Dendritic cell treated with granulocyte-macrophage colony-stimulating factor and Interleukin-4, amounts not matched to agents 40 ng/mL and 50 ng/mL, for 4 days (primary cell): ENCODE results near the gene UBE2J2.

Source experiments
- H3K27ac Mint-ChIP-seq: one replicate; pipeline ENCODE4 v1.8.0; 2022; ENCODE audit warnings: mild to moderate bottlenecking, mixed read lengths
- H3K27me3 Mint-ChIP-seq: one replicate; pipeline ENCODE4 v1.8.0; 2022; ENCODE audit warnings: mild to moderate bottlenecking, mixed read lengths
- H3K36me3 Mint-ChIP-seq: one replicate; pipeline ENCODE4 v1.8.0; 2022; ENCODE audit warnings: low read depth, mixed read lengths
- H3K4me1 Mint-ChIP-seq: one replicate; pipeline ENCODE4 v1.8.0; 2022; ENCODE audit warnings: low read depth, mixed read lengths
- H3K4me3 Mint-ChIP-seq: one replicate; pipeline ENCODE4 v1.8.0; 2022; ENCODE audit warnings: mild to moderate bottlenecking, moderate library complexity, mixed read lengths
- H3K9me3 Mint-ChIP-seq: one replicate; pipeline ENCODE4 v1.8.0; 2022; ENCODE audit warnings: mixed read lengths
- intact Hi-C: fragments of 100-400 bp; cut with micrococcal nuclease; formaldehyde crosslinking; loops from one replicate; pipeline ENCODE4 v1.15.0; 2022

The UBE2J2 gene

GRCh38 chr1:1284221-1285101 lies 10.8 kb upstream of the UBE2J2 start:
- no peak overlapping the region for H3K4me3 Mint-ChIP-seq
- peaks cover 7% of the 10 kb centered on the region for H3K4me1 Mint-ChIP-seq
- H3K9me3 Mint-ChIP-seq: peaks cover 9% of the 10 kb centered on the region
- peaks cover 3% of the 10 kb centered on the region for H3K27me3 Mint-ChIP-seq
- intact Hi-C loops: no loop called here
- H3K36me3 Mint-ChIP-seq: no peaks in the 10 kb centered on the region
- H3K27ac Mint-ChIP-seq: no peak overlapping the region

GRCh38 chr1:1283821-1284220 lies 10.2 kb upstream of the UBE2J2 start:
- Mint-ChIP-seq H3K4me1 (peaks cover 7% of the 10 kb centered on the region), H3K36me3 (no peaks in the 10 kb centered on the region), H3K27ac (no peak overlapping the region), H3K4me3 (no peak overlapping the region), H3K9me3 (peaks cover 9% of the 10 kb centered on the region), H3K27me3 (peaks cover 3% of the 10 kb centered on the region)
- intact Hi-C loops: no loop called here

- intact Hi-C loops: no loop called here
- H3K4me1 Mint-ChIP-seq: peaks cover 7% of the 10 kb centered on the region
- H3K27ac Mint-ChIP-seq: no peak overlapping the region
- H3K36me3 Mint-ChIP-seq: no peaks in the 10 kb centered on the region
- peaks cover 3% of the 10 kb centered on the region for H3K27me3 Mint-ChIP-seq
- H3K9me3 Mint-ChIP-seq: peaks cover 1% of the 10 kb centered on the region
- H3K4me3 Mint-ChIP-seq: no peak overlapping the region
Measured at GRCh38 chr1:1282998-1283397, 9.3 kb upstream of the UBE2J2 start.

DNA sequence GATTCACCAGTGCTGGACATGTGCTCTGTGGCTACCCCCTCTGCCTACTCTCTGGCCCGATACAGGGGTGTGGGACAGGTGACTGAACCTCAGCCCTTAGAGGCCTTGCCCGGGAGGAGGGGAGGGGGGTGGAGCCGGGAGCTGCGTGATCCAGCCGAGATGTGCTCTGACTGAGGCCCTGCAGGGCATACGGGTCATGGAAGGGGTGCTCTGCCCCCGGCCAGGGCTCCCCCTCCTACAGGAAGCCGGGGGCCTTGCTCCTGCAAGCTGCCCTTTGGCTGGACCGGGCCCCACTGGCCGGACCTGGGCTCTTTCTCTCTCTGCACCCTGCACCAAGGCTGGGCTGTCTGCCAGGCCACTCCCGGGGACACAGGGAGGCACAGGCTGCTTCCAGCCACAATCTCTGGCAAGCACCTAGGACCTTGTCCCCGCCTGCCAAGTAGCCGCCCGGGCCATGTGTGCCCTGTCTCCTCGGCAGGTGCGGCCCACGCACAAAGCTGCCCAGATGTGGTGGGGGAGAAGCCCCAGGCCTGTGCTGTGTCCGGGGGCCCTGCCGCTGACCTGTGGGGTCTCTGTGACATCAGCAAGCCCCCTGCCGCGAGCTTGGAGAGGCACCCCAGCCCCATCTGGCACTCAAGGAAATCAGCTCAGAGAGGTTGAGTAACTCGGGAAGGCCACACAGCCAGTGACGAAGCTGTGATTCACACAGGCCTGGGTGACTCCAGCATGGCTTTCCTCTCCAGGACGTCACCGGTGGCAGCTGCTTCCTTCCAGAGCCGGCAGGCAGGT lies 8.1 kb upstream of the UBE2J2 start:
- no peak overlapping the region for H3K27ac Mint-ChIP-seq
- H3K4me1 Mint-ChIP-seq: peaks cover 7% of the 10 kb centered on the region
- no peaks in the 10 kb centered on the region for H3K9me3 Mint-ChIP-seq
- H3K4me3 Mint-ChIP-seq: no peak overlapping the region
- no peaks in the 10 kb centered on the region for H3K36me3 Mint-ChIP-seq
- peaks cover 3% of the 10 kb centered on the region for H3K27me3 Mint-ChIP-seq
- intact Hi-C loops: no loop called here

DNA sequence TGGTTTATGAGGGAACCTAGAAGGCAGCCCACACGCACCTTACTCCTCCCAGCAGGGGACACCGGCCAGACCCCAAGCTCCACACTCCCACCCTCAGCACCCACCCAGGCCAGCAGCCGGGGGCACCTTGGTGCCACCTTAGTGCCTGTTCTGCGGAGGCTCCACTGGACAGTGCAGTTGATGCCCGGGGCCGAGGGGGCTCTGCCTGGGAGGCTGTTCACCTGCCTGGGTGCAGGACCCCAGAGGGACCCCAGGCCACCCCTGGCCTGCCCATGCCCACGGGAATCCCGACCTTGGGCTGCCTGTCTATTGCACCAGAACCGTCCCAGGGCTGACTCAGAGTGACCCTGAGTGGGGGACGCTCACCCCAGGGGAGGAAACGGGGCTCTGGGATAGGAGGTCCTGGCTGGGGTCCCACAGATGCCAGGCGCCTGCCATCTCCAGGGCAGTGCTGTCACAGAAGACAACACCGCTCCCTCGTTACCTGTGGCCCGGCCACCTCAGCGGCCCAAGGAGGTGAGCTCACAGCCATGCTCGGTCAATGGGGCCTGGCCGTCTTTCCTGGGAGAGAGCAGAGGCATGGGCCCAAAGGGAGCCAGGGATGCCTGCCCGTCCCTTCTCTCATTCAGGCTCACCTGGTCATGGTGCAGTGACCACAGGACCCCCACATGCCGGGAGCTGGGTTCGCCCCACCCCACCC lies 7.3 kb upstream of the UBE2J2 start:
- Mint-ChIP-seq H3K27ac (no peak overlapping the region), H3K4me1 (peaks cover 7% of the 10 kb centered on the region), H3K27me3 (peaks cover 3% of the 10 kb centered on the region), H3K36me3 (no peaks in the 10 kb centered on the region), H3K9me3 (no peaks in the 10 kb centered on the region), H3K4me3 (no peak overlapping the region)
- intact Hi-C loops: no loop called here

- Mint-ChIP-seq H3K36me3 (no peaks in the 10 kb centered on the region), H3K27ac (no peak overlapping the region), H3K4me3 (no peak overlapping the region), H3K9me3 (no peaks in the 10 kb centered on the region), H3K27me3 (peaks cover 2% of the 10 kb centered on the region), H3K4me1 (peaks cover 16% of the 10 kb centered on the region)
- intact Hi-C loops: no loop called here
Measured at GRCh38 chr1:1279028-1279427, 5.4 kb upstream of the UBE2J2 start.

GRCh38 chr1:1278620-1279019 lies 5.0 kb upstream of the UBE2J2 start:
- Mint-ChIP-seq H3K9me3 (no peaks in the 10 kb centered on the region), H3K27me3 (peaks cover 2% of the 10 kb centered on the region), H3K4me1 (peaks cover 16% of the 10 kb centered on the region), H3K36me3 (peaks cover under 1% of the 10 kb centered on the region), H3K27ac (no peak overlapping the region), H3K4me3 (no peak overlapping the region)
- intact Hi-C loops: no loop called here

- Mint-ChIP-seq H3K27me3 (no peaks in the 10 kb centered on the region), H3K36me3 (peaks cover 28% of the 10 kb centered on the region), H3K27ac (no peak overlapping the region), H3K9me3 (no peaks in the 10 kb centered on the region), H3K4me3 (no peak overlapping the region), H3K4me1 (peaks cover 30% of the 10 kb centered on the region)
- intact Hi-C loops: no loop called here
Measured at GRCh38 chr1:1275836-1276235, 2.2 kb upstream of the UBE2J2 start.

DNA sequence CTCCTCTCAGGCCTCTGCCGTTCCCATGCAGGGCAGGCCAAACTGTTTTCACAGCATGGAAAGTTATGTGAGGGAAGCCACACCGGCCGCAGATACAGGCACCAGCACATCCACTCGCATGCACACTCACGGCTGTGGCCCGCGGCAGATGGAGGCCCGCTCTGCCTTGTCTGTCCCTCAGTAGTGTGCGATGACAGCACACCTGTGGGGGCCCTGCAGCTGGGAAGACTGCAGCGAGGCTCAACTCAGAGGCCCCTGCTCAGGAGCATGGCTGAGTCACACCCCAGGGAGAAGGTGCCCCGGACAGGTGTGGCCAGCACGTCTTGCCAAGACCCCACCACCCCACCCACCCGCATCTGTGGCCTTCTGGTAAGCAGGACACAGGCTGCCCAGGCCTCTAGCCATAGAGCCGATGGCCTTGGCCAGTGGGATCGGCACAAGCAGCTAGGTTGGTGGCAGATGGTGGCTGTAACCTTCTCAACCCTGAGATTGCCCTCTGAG lies 1.3 kb upstream of the UBE2J2 start:
- Mint-ChIP-seq H3K4me3 (peak overlapping the region; percentile 72), H3K27me3 (no peaks in the 10 kb centered on the region), H3K36me3 (peaks cover 37% of the 10 kb centered on the region), H3K4me1 (peaks cover 39% of the 10 kb centered on the region), H3K9me3 (no peaks in the 10 kb centered on the region), H3K27ac (peak overlapping the region; percentile 84)
- intact Hi-C loops: no loop called here

DNA sequence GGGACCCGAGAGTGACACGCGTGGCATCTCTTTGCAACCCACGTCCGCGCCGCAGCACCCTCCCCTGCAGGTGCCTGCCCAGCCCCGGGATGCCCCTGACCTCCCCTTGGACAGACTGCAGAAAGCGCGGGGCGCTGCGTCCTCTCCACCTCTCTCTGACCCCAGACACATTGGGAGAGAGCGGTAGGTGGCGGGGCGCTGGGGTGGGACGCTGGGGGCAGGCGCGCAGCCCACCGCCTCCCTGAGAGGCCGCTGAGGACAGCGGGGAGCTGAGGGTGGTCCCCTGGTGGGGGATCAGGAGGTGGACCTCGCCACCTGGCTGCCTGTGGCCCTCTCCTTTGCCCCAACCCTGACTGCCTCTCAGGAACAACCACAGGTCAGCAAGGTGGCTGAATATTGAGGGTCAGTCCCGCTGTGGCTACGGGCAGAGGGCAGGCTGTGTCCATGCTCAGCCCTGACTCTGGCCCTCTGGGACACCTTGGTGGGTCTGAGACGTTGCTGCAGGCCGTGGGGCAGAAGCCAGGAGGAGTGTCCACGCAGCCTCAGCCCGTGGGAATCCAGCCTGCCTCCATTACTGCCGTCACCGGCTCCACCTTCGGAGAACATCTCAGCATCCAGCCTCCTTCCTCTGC lies 761 bp upstream of the UBE2J2 start:
- Mint-ChIP-seq H3K4me3 (peak overlapping the region; percentile 72), H3K27ac (peak overlapping the region; percentile 84), H3K9me3 (no peaks in the 10 kb centered on the region), H3K36me3 (peaks cover 42% of the 10 kb centered on the region), H3K4me1 (peaks cover 44% of the 10 kb centered on the region), H3K27me3 (no peaks in the 10 kb centered on the region)
- intact Hi-C loops: no loop called here

DNA sequence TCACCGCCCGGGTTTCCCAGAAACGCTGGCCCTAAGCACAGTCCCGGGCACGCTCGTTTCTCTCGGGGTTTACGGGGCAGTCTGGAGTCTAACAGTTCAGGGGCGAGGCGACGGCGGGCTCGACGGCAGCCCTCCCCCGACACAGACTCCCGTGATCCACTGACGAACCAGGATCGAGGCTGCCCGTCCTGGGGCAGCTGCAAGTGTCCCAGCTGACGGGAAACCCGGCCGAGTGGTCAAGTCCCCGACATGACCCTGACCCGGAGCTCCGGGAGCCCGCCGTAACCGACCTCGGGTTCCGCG lies 494 bp downstream of the UBE2J2 start:
- intact Hi-C loops: no loop called here
- H3K27me3 Mint-ChIP-seq: no peaks in the 10 kb centered on the region
- H3K9me3 Mint-ChIP-seq: no peaks in the 10 kb centered on the region
- H3K4me3 Mint-ChIP-seq: peak overlapping the region; percentile 86
- H3K4me1 Mint-ChIP-seq: peaks cover 44% of the 10 kb centered on the region
- peaks cover 53% of the 10 kb centered on the region for H3K36me3 Mint-ChIP-seq
- H3K27ac Mint-ChIP-seq: peak overlapping the region; percentile 84

- H3K27ac Mint-ChIP-seq: peak overlapping the region; percentile 84
- H3K9me3 Mint-ChIP-seq: no peaks in the 10 kb centered on the region
- intact Hi-C loops: no loop called here
- H3K4me1 Mint-ChIP-seq: peaks cover 44% of the 10 kb centered on the region
- peaks cover 59% of the 10 kb centered on the region for H3K36me3 Mint-ChIP-seq
- no peaks in the 10 kb centered on the region for H3K27me3 Mint-ChIP-seq
- H3K4me3 Mint-ChIP-seq: peak overlapping the region; percentile 86
Measured at GRCh38 chr1:1272341-1273208, 1.1 kb downstream of the UBE2J2 start.

- peaks cover 74% of the 10 kb centered on the region for H3K36me3 Mint-ChIP-seq
- H3K27ac Mint-ChIP-seq: peak overlapping the region; percentile 2
- no peaks in the 10 kb centered on the region for H3K9me3 Mint-ChIP-seq
- peak overlapping the region; percentile 37 for H3K4me3 Mint-ChIP-seq
- intact Hi-C loops: no loop called here
- H3K4me1 Mint-ChIP-seq: peaks cover 44% of the 10 kb centered on the region
- no peaks in the 10 kb centered on the region for H3K27me3 Mint-ChIP-seq
Measured at GRCh38 chr1:1270813-1271212, 2.8 kb downstream of the UBE2J2 start.
